ENCODE data around the gene PLA1A.
"Not testable (repeated sequence)": the region's sequence is repeated elsewhere in the genome, so short reads cannot be mapped to it uniquely, and the experiment has no call there.

PLA1A gene

DNA sequence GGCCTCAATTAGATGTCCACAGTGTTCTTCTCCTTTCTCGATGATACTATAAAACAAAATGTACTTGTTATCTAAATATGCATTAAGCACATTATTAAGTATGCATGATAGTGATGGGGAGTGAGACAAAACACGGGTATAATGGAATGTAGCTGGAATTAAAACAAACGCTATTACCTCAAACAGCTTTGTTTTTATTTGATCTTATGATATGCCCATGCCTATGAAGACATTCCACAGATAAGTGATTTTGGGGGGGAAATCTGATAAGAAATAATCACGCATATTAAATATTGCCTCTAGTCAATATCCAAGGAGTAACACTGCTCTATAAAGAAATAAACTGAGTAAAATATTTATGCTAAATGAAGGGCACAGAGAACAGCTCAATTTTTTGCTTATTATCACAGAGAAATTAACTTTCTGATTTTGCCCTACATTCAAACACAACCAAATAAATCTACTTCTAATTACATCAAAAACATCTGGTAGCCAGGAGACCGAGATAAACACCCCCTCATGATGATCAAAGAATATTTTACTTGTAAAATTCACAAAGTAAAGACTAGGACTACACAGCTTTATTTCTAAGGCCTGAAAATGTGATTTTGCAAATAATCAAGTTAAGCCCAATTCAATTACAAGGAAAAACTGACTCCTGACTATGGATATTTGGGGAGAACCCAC is 77.6 kb downstream of the PLA1A start:
- peaks cover 6% of the 10 kb centered on the region for H3K4me1 ChIP-seq (ENCODE audit: control insufficient read depth, insufficient read depth, low read length)
- peaks cover 3% of the 10 kb centered on the region for H3K36me3 ChIP-seq (ENCODE audit: control insufficient read depth, insufficient read depth, low read length)
- no peaks in the 10 kb centered on the region for H3K27me3 ChIP-seq (ENCODE audit: control insufficient read depth, insufficient read depth, low read length)
- no peak overlapping the region for H3K9ac ChIP-seq (ENCODE audit: low read depth, low read length)
- no peak overlapping the region for H3K4me3 ChIP-seq (ENCODE audit: low read depth, low read length)
- H3K9me3 ChIP-seq (ENCODE audit: control insufficient read depth, insufficient read depth, low read length): no peaks in the 10 kb centered on the region

DNA sequence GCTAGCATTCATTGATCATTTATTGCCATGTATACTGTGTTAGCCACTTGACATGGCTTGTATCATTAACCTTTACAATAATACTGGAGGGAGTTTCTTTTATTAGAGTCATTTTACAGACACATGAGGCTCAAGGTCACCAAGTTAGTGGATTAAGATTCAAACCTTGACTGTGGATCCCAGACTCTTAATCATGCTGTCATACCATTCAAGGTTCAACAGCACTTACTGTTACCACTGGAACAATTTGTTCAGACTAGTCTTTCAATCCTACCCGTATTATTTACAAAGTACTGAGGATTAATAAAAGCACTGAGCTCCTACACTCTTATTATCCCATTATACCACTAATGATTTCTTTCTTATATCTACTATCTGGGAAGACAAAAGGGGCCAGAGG is 78.3 kb downstream of the PLA1A start:
- peaks cover 3% of the 10 kb centered on the region for H3K36me3 ChIP-seq (ENCODE audit: control insufficient read depth, insufficient read depth, low read length)
- H3K4me1 ChIP-seq (ENCODE audit: control insufficient read depth, insufficient read depth, low read length): peaks cover 6% of the 10 kb centered on the region
- H3K27me3 ChIP-seq (ENCODE audit: control insufficient read depth, insufficient read depth, low read length): no peaks in the 10 kb centered on the region
- H3K4me3 ChIP-seq (ENCODE audit: low read depth, low read length): peak overlapping the region; percentile 52
- H3K9ac ChIP-seq (ENCODE audit: low read depth, low read length): no peak overlapping the region
- H3K9me3 ChIP-seq (ENCODE audit: control insufficient read depth, insufficient read depth, low read length): no peaks in the 10 kb centered on the region

DNA sequence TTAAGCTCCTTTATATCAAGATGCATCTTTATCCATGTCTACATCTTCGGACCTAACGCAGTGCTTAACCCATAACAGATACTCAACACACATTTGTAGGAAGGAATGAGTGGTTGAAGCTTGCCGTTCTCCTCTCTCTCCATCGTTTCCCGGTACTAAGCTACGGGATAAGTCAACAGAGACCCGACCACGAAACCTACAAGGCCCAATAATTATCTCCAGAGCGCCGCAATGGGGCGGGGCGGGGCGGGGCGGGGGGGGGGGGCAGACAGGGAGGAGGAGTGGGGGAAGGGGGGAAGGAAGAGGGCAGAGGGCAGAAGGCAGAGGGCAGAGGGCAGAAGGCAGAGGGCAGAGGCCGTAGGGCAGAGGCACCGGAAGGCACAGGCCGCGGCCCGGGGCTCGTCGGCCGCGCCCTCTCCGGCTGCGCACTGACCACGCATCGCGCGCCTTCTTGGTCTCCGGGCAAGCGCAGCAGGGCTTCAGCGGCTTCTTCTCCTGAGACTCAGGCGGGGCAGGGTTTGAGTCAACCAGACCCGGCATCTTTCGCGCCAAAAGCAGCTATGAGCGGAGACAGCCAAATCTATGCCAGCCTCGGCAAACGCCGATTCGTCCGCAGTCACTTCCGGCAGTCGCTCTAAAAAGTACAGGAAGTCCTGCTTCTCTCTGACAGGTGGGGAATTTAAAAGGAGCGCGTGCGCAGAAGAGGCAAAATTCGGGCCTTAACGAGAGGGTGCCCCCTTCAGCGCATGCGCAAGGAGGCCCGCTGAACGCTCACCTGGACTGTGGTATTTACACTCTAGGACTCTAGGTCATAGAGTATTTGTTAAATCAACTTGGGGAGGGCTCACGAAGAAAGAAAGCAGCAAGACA is 79.3 kb downstream of the PLA1A start, which contains the start of gene COX17:
Gene COX17, minus strand, starts transcription at position 636 of the 870 bp plus-strand sequence. Its CDS starts 96 bp downstream, at position 540.
- H3K4me3 ChIP-seq (ENCODE audit: low read depth, low read length): peak within 1 kb of the TSS; percentile 79
- no peaks in the 10 kb centered on the region for H3K9me3 ChIP-seq (ENCODE audit: control insufficient read depth, insufficient read depth, low read length)
- peaks cover 6% of the 10 kb centered on the region for H3K4me1 ChIP-seq (ENCODE audit: control insufficient read depth, insufficient read depth, low read length)

DNA sequence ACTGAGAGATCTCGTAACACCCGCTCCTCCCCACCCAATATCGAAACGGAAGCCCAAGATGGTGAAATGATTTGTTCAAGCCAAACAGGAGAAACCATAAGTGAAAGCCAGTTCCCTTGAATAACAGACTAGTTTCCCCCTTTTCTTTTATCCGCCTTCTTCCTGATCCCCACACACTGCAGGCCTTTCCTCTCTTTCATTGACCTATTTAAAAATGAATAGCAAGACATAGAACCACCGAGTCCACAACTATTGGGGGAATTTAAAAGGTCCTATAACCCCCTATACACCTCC is 79.9 kb downstream of the PLA1A start:
- peak overlapping the region; percentile 79 for H3K4me3 ChIP-seq (ENCODE audit: low read depth, low read length)
- H3K9ac ChIP-seq (ENCODE audit: low read depth, low read length): peak overlapping the region; percentile 79
- peaks cover 3% of the 10 kb centered on the region for H3K36me3 ChIP-seq (ENCODE audit: control insufficient read depth, insufficient read depth, low read length)
- H3K27me3 ChIP-seq (ENCODE audit: control insufficient read depth, insufficient read depth, low read length): no peaks in the 10 kb centered on the region
- H3K4me1 ChIP-seq (ENCODE audit: control insufficient read depth, insufficient read depth, low read length): peaks cover 6% of the 10 kb centered on the region
- no peaks in the 10 kb centered on the region for H3K9me3 ChIP-seq (ENCODE audit: control insufficient read depth, insufficient read depth, low read length)

More for the DNA sequence above, 79.3 kb downstream of the PLA1A start, which contains the start of gene COX17:
- H3K9ac ChIP-seq (ENCODE audit: low read depth, low read length): peak within 1 kb of the TSS; percentile 79
- peaks cover 3% of the 10 kb centered on the region for H3K36me3 ChIP-seq (ENCODE audit: control insufficient read depth, insufficient read depth, low read length)
- no peaks in the 10 kb centered on the region for H3K27me3 ChIP-seq (ENCODE audit: control insufficient read depth, insufficient read depth, low read length)

GRCh38 chr3:119678209-119678608 is 80.5 kb downstream of the PLA1A start:
- not testable (repeated sequence) for H3K4me1 ChIP-seq (ENCODE audit: control insufficient read depth, insufficient read depth, low read length); H3K4me3 ChIP-seq (ENCODE audit: low read depth, low read length); H3K36me3 ChIP-seq (ENCODE audit: control insufficient read depth, insufficient read depth, low read length); H3K9ac ChIP-seq (ENCODE audit: low read depth, low read length); H3K9me3 ChIP-seq (ENCODE audit: control insufficient read depth, insufficient read depth, low read length); H3K27me3 ChIP-seq (ENCODE audit: control insufficient read depth, insufficient read depth, low read length)
